Left lung (tissue), 10 donors: ENCODE measurements around the gene NOXA1. TPM values are rescaled to one million over a fixed set of nuclear protein-coding genes. Genes with fewer than 3 reads are reported as not detected.

ENCODE experiments used
- ATAC-seq: fragments of 200-7000 bp; cut with Tn5 transposase; one replicate; pipeline ENCODE4 v1.9.1; 2020; ENCODE audit warnings: moderate library complexity
- DNase-seq, 4 donors: peaks; one replicate each; pipeline ENCODE4 v3.0.0-alpha.2; 2013 to 2020
- H3K27ac ChIP-seq, 2 donors: fragments of 200-600 bp; sonication (generic) in 1 of 2; one replicate each; pipeline versions ENCODE4 v1.5.0 to v1.8.0; 2020 to 2021
- H3K27me3 ChIP-seq, 2 donors: fragments of 200-600 bp; sonication (generic) in 1 of 2; one replicate each; pipeline versions ENCODE4 v1.5.0 to v1.8.0; 2020 to 2021
- H3K36me3 ChIP-seq, 2 donors: fragments of 200-600 bp; sonication (generic) in 1 of 2; one replicate each; pipeline versions ENCODE4 v1.5.0 to v1.8.0; 2020 to 2021
- H3K4me1 ChIP-seq, 2 donors: fragments of 200-600 bp; one replicate each; pipeline ENCODE4 v1.8.0; 2021
- H3K4me3 ChIP-seq, 2 donors: fragments of 200-600 bp; sonication (generic) in 1 of 2; one replicate each; pipeline versions ENCODE4 v1.5.0 to v1.8.0; 2020 to 2021; ENCODE audit warnings: mild to moderate bottlenecking in 1 of 2
- H3K9me3 ChIP-seq, 2 donors: fragments of 200-600 bp; sonication (generic) in 1 of 2; one replicate each; pipeline versions ENCODE4 v1.5.0 to v1.8.0; 2020 to 2021
- CTCF ChIP-seq, 2 donors: fragments of 200-600 bp; sonication (generic) in 1 of 2; IDR thresholded peaks; one replicate each; pipeline versions ENCODE4 v1.5.0 to v1.8.0; 2021; ENCODE audit warnings: antibody characterized with exemption in 2 of 2
- intact Hi-C, 2 donors: fragments of 100-400 bp; cut with DNase I; formaldehyde crosslinking; loops; one replicate each; pipeline versions ENCODE4 v1.11.2 to v1.14.2; 2022
- polyA plus RNA-seq, 6 donors: library from polyadenylated mRNA; unstranded; fragments of 120-200 nt; gene quantifications; one replicate each; pipeline ENCODE4 v1.2.1, GENCODE V29; 2013; ENCODE audit not compliant: insufficient read length in 6 of 6
- total RNA-seq, 2 donors: library from RNA; stranded (reverse); fragmentation: NEBNext Ultra II Directional; extraction: Animal tissue kit (Norgen Biotek cat#: 25700); gene quantifications; one replicate each; pipeline ENCODE4 v1.2.1, GENCODE V29; 2021
- donor health status: DM: no; HTN: yes; CAD: no.
- donor health status: DM: no; HTN: no; CAD: no.

The NOXA1 gene
- total and polyA plus RNA-seq, 8 donors, result 4.5 to 8.7 (median 6.9) TPM

GRCh38 chr9:137454597-137455358 is 31.6 kb downstream of the NOXA1 start:
- Histone ChIP-seq H3K9me3 (no peaks in the 10 kb centered on the region), H3K4me3 (peak overlapping the region; percentile 32 to 50), H3K36me3 (peaks cover 0 to 19% of the 10 kb centered on the region in 2 donors), H3K27ac (peak overlapping the region; percentile 42 to 65), H3K4me1 (peaks cover 11 to 47% of the 10 kb centered on the region in 2 donors), H3K27me3 (peaks cover 0 to 9% of the 10 kb centered on the region in 2 donors)
- no peak for TF ChIP-seq CTCF (IDR thresholded peaks at IDR 0.05)
- ATAC-seq, result peak; percentile 22
- peak in 3 of 4 donors; percentile 34 to 80 (median 55) for DNase-seq
- intact Hi-C loops, result no loop called here

- peaks cover 0 to 9% of the 10 kb centered on the region in 2 donors for H3K27me3 ChIP-seq
- ATAC-seq (no peak), DNase-seq (peak in 2 of 4 donors; percentile 32 to 65)
- no peaks in the 10 kb centered on the region for H3K9me3 ChIP-seq
- intact Hi-C loops, result no loop called here
- TF ChIP-seq CTCF (IDR thresholded peaks at IDR 0.05), result no peak
- H3K36me3 ChIP-seq, result peaks cover 0 to 16% of the 10 kb centered on the region in 2 donors
- H3K4me3 ChIP-seq, result no peak overlapping the region
- H3K4me1 ChIP-seq, result peaks cover 11 to 47% of the 10 kb centered on the region in 2 donors
- no peak overlapping the region for H3K27ac ChIP-seq
Observed at GRCh38 chr9:137455359-137455991, 32.3 kb downstream of the NOXA1 start.

- Histone ChIP-seq H3K9me3 (no peaks in the 10 kb centered on the region), H3K36me3 (peaks cover 0 to 16% of the 10 kb centered on the region in 2 donors), H3K27ac (no peak overlapping the region), H3K4me1 (peaks cover 11 to 47% of the 10 kb centered on the region in 2 donors), H3K27me3 (peaks cover 0 to 9% of the 10 kb centered on the region in 2 donors), H3K4me3 (no peak overlapping the region)
- TF ChIP-seq CTCF (IDR thresholded peaks at IDR 0.05), result no peak
- peak in 2 of 4 donors; percentile 28 to 39 for DNase-seq
- ATAC-seq, result no peak
- intact Hi-C loops, result no loop called here
Observed at GRCh38 chr9:137456061-137456863, 33.1 kb downstream of the NOXA1 start.

GRCh38 chr9:137456864-137457405 is 33.7 kb downstream of the NOXA1 start:
- H3K36me3 ChIP-seq, result peaks cover 0 to 16% of the 10 kb centered on the region in 2 donors
- TF ChIP-seq CTCF (IDR thresholded peaks at IDR 0.05), result no peak
- H3K4me1 ChIP-seq, result peaks cover 11 to 53% of the 10 kb centered on the region in 2 donors
- no peaks in the 10 kb centered on the region for H3K9me3 ChIP-seq
- no peak overlapping the region for H3K27ac ChIP-seq
- intact Hi-C loops, result no loop called here
- no peak for ATAC-seq
- peaks cover 0 to 16% of the 10 kb centered on the region in 2 donors for H3K27me3 ChIP-seq
- no peak overlapping the region for H3K4me3 ChIP-seq
- DNase-seq, result peak in 2 of 4 donors; percentile 32 to 42
